ENCODE measurements around the gene B3GALNT1.

B3GALNT1 gene

GRCh38 chr3:161054860-161055604 lies 50.1 kb downstream of the B3GALNT1 start:
- Histone ChIP-seq H3K18ac (ENCODE audit: low read length) (no peak overlapping the region), H2BK12ac (ENCODE audit: low read length) (no peak overlapping the region), H3K36me3 (replicated peaks in 1 of 2; ENCODE audit: control insufficient read depth in 2 of 2, insufficient read depth in 2 of 2, low read length in 2 of 2) (no peaks in the 10 kb centered on the region), H2BK15ac (ENCODE audit: low read length) (no peak overlapping the region), H3K4me3 (ENCODE audit: low read length in 2 of 2) (no peak overlapping the region), H2AFZ (ENCODE audit: low read length) (no peak overlapping the region), H3K9me3 (replicated peaks in 1 of 2; ENCODE audit: control insufficient read depth in 2 of 2, insufficient read depth in 1 of 2, low read depth in 1 of 2, low read length in 2 of 2) (no peaks in the 10 kb centered on the region), H2AK5ac (ENCODE audit: low read depth, low read length) (no peak overlapping the region), H3K27me3 (ENCODE audit: control insufficient read depth in 3 of 3, insufficient read depth in 3 of 3, low read depth in 1 of 3, low read length in 3 of 3) (no peaks in the 10 kb centered on the region), H4K8ac (ENCODE audit: low read depth, low read length) (no peak overlapping the region), H3K14ac (ENCODE audit: low read length) (no peak overlapping the region), H3K23ac (ENCODE audit: low read depth, low read length, poor library complexity) (no peak overlapping the region), H3K4me1 (ENCODE audit: control insufficient read depth in 2 of 2, insufficient read depth in 1 of 2, low read depth in 1 of 2, low read length in 2 of 2) (peaks cover 0 to 4% of the 10 kb centered on the region in 2 donors), H2BK120ac (ENCODE audit: low read depth, low read length) (no peak overlapping the region), H3K4ac (ENCODE audit: low read length) (no peak overlapping the region), H2BK5ac (ENCODE audit: low read length) (no peak overlapping the region), H3K9ac (ENCODE audit: low read depth, low read length, poor library complexity) (no peak overlapping the region), H3K27ac (replicated peaks; ENCODE audit: low read length) (no peak overlapping the region), H4K91ac (ENCODE audit: low read depth, low read length, poor library complexity) (no peak overlapping the region), H3K4me2 (ENCODE audit: insufficient read depth, low read length, poor library complexity, severe bottlenecking) (no peak overlapping the region), H3K79me1 (ENCODE audit: low read depth, low read length) (no peaks in the 10 kb centered on the region)
- WGBS, 2 donors (ENCODE audit: extremely low coverage in 2 of 2, insufficient read length in 2 of 2, insufficient replicate concordance in 1 of 2), result no CpG with 5 or more reads among the region's 5 CpGs
- DNase-seq (ENCODE audit: low spot score), result no peak

- Histone ChIP-seq H3K23ac (ENCODE audit: low read depth, low read length, poor library complexity) (no peak overlapping the region), H3K4me1 (ENCODE audit: control insufficient read depth in 2 of 2, insufficient read depth in 1 of 2, low read depth in 1 of 2, low read length in 2 of 2) (peaks cover 0 to 4% of the 10 kb centered on the region in 2 donors), H2BK12ac (ENCODE audit: low read length) (no peak overlapping the region), H2AK5ac (ENCODE audit: low read depth, low read length) (no peak overlapping the region), H3K36me3 (replicated peaks in 1 of 2; ENCODE audit: control insufficient read depth in 2 of 2, insufficient read depth in 2 of 2, low read length in 2 of 2) (no peaks in the 10 kb centered on the region), H2BK5ac (ENCODE audit: low read length) (no peak overlapping the region), H3K14ac (ENCODE audit: low read length) (no peak overlapping the region), H3K18ac (ENCODE audit: low read length) (no peak overlapping the region), H2BK15ac (ENCODE audit: low read length) (no peak overlapping the region), H2BK120ac (ENCODE audit: low read depth, low read length) (no peak overlapping the region), H3K4me2 (ENCODE audit: insufficient read depth, low read length, poor library complexity, severe bottlenecking) (no peak overlapping the region), H4K91ac (ENCODE audit: low read depth, low read length, poor library complexity) (no peak overlapping the region), H3K4ac (ENCODE audit: low read length) (no peak overlapping the region), H3K4me3 (ENCODE audit: low read length in 2 of 2) (no peak overlapping the region), H3K27ac (replicated peaks; ENCODE audit: low read length) (no peak overlapping the region), H4K8ac (ENCODE audit: low read depth, low read length) (no peak overlapping the region), H2AFZ (ENCODE audit: low read length) (no peak overlapping the region), H3K27me3 (ENCODE audit: control insufficient read depth in 3 of 3, insufficient read depth in 3 of 3, low read depth in 1 of 3, low read length in 3 of 3) (no peaks in the 10 kb centered on the region), H3K79me1 (ENCODE audit: low read depth, low read length) (no peaks in the 10 kb centered on the region), H3K9ac (ENCODE audit: low read depth, low read length, poor library complexity) (no peak overlapping the region), H3K9me3 (replicated peaks in 1 of 2; ENCODE audit: control insufficient read depth in 2 of 2, insufficient read depth in 1 of 2, low read depth in 1 of 2, low read length in 2 of 2) (no peaks in the 10 kb centered on the region)
- no CpG with 5 or more reads among the region's 6 CpGs for WGBS, 2 donors (ENCODE audit: extremely low coverage in 2 of 2, insufficient read length in 2 of 2, insufficient replicate concordance in 1 of 2)
- DNase-seq (ENCODE audit: low spot score), result no peak
Observed at GRCh38 chr3:161051856-161052255, 53.3 kb downstream of the B3GALNT1 start.

GRCh38 chr3:161050935-161051334 lies 54.2 kb downstream of the B3GALNT1 start:
- Histone ChIP-seq H2AK5ac (ENCODE audit: low read depth, low read length) (no peak overlapping the region), H2BK12ac (ENCODE audit: low read length) (no peak overlapping the region), H3K14ac (ENCODE audit: low read length) (no peak overlapping the region), H2BK15ac (ENCODE audit: low read length) (no peak overlapping the region), H3K27me3 (ENCODE audit: control insufficient read depth in 3 of 3, insufficient read depth in 3 of 3, low read depth in 1 of 3, low read length in 3 of 3) (no peaks in the 10 kb centered on the region), H4K8ac (ENCODE audit: low read depth, low read length) (no peak overlapping the region), H2BK120ac (ENCODE audit: low read depth, low read length) (no peak overlapping the region), H3K9me3 (replicated peaks in 1 of 2; ENCODE audit: control insufficient read depth in 2 of 2, insufficient read depth in 1 of 2, low read depth in 1 of 2, low read length in 2 of 2) (no peaks in the 10 kb centered on the region), H3K4ac (ENCODE audit: low read length) (no peak overlapping the region), H2AFZ (ENCODE audit: low read length) (no peak overlapping the region), H3K36me3 (replicated peaks in 1 of 2; ENCODE audit: control insufficient read depth in 2 of 2, insufficient read depth in 2 of 2, low read length in 2 of 2) (no peaks in the 10 kb centered on the region), H3K4me3 (ENCODE audit: low read length in 2 of 2) (no peak overlapping the region), H3K4me1 (ENCODE audit: control insufficient read depth in 2 of 2, insufficient read depth in 1 of 2, low read depth in 1 of 2, low read length in 2 of 2) (peaks cover 0 to 4% of the 10 kb centered on the region in 2 donors), H3K4me2 (ENCODE audit: insufficient read depth, low read length, poor library complexity, severe bottlenecking) (no peak overlapping the region), H3K79me1 (ENCODE audit: low read depth, low read length) (no peaks in the 10 kb centered on the region), H3K18ac (ENCODE audit: low read length) (no peak overlapping the region), H3K23ac (ENCODE audit: low read depth, low read length, poor library complexity) (no peak overlapping the region), H4K91ac (ENCODE audit: low read depth, low read length, poor library complexity) (no peak overlapping the region), H2BK5ac (ENCODE audit: low read length) (no peak overlapping the region), H3K27ac (replicated peaks; ENCODE audit: low read length) (no peak overlapping the region), H3K9ac (ENCODE audit: low read depth, low read length, poor library complexity) (no peak overlapping the region)
- WGBS, 2 donors (ENCODE audit: extremely low coverage in 2 of 2, insufficient read length in 2 of 2, insufficient replicate concordance in 1 of 2), result no CpG with 5 or more reads among the region's 3 CpGs
- DNase-seq (ENCODE audit: low spot score), result no peak

GRCh38 chr3:161049683-161050248 lies 55.4 kb downstream of the B3GALNT1 start:
- Histone ChIP-seq H3K9me3 (replicated peaks in 1 of 2; ENCODE audit: control insufficient read depth in 2 of 2, insufficient read depth in 1 of 2, low read depth in 1 of 2, low read length in 2 of 2) (no peaks in the 10 kb centered on the region), H3K27me3 (ENCODE audit: control insufficient read depth in 3 of 3, insufficient read depth in 3 of 3, low read depth in 1 of 3, low read length in 3 of 3) (no peaks in the 10 kb centered on the region), H2BK15ac (ENCODE audit: low read length) (no peak overlapping the region), H2AFZ (ENCODE audit: low read length) (no peak overlapping the region), H3K4me2 (ENCODE audit: insufficient read depth, low read length, poor library complexity, severe bottlenecking) (no peak overlapping the region), H3K23ac (ENCODE audit: low read depth, low read length, poor library complexity) (no peak overlapping the region), H3K4me3 (ENCODE audit: low read length in 2 of 2) (peak overlapping the region in 1 of 2 donors; percentile 41), H3K14ac (ENCODE audit: low read length) (no peak overlapping the region), H3K27ac (replicated peaks; ENCODE audit: low read length) (no peak overlapping the region), H3K79me1 (ENCODE audit: low read depth, low read length) (no peaks in the 10 kb centered on the region), H3K18ac (ENCODE audit: low read length) (no peak overlapping the region), H2BK120ac (ENCODE audit: low read depth, low read length) (no peak overlapping the region), H4K91ac (ENCODE audit: low read depth, low read length, poor library complexity) (no peak overlapping the region), H3K4ac (ENCODE audit: low read length) (no peak overlapping the region), H2AK5ac (ENCODE audit: low read depth, low read length) (no peak overlapping the region), H2BK5ac (ENCODE audit: low read length) (no peak overlapping the region), H4K8ac (ENCODE audit: low read depth, low read length) (no peak overlapping the region), H2BK12ac (ENCODE audit: low read length) (no peak overlapping the region), H3K36me3 (replicated peaks in 1 of 2; ENCODE audit: control insufficient read depth in 2 of 2, insufficient read depth in 2 of 2, low read length in 2 of 2) (no peaks in the 10 kb centered on the region), H3K4me1 (ENCODE audit: control insufficient read depth in 2 of 2, insufficient read depth in 1 of 2, low read depth in 1 of 2, low read length in 2 of 2) (peaks cover 0 to 4% of the 10 kb centered on the region in 2 donors), H3K9ac (ENCODE audit: low read depth, low read length, poor library complexity) (no peak overlapping the region)
- WGBS, 2 donors (ENCODE audit: extremely low coverage in 2 of 2, insufficient read length in 2 of 2, insufficient replicate concordance in 1 of 2), result no CpG with 5 or more reads among the region's 4 CpGs
- DNase-seq (ENCODE audit: low spot score), result no peak

All from neuronal stem cell (in vitro differentiated cells).